ENCODE data around the gene EGFL7. TPM values are rescaled to one million over a fixed set of nuclear protein-coding genes. Genes with fewer than 3 reads are reported as not detected.

Gene EGFL7
- total and polyA plus RNA-seq, 10 of the 15 experiments (the other 5 are each of a cell fraction or from before 2014, with no cell fraction given), result 0.06 to 0.46 (median 0.19) TPM; not detected in 5

DNA sequence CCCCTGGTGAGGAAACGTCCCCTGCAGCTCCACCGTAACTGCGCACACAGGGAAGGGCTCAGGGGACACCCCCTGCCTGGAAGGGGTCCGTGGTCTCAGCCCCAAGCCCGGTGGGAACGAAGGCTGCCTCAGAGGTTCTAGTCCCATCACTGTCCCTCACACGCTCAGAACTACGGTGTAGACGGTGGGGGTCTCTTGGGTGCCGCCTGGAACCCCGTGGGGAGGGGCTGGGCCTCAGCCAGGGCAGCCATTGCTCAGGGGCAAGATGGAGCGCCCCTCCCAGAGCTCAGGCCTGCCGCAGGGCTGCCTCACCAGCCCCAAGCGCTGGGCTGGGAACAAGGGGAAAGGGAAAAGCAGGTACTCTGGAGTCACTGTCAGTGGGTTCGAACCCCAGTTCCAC is 21.6 kb downstream of the EGFL7 start (continued):
- TF ChIP-seq POLR2AphosphoS2 (IDR thresholded peaks at IDR 0.05; ENCODE audit: low read depth, low read length) (no peak), BMI1 (IDR thresholded peaks at IDR 0.05; ENCODE audit: borderline replicate concordance) (no peak), MEF2B (IDR thresholded peaks at IDR 0.05; ENCODE audit: partially characterized antibody, poor library complexity, severe bottlenecking) (no peak), STAT1 (conservative IDR thresholded peaks at IDR 0.05) (no peak), SREBF2 (IDR thresholded peaks at IDR 0.05; ENCODE audit: low read length) (no peak)
- TF ChIP-seq, protein P1, sequence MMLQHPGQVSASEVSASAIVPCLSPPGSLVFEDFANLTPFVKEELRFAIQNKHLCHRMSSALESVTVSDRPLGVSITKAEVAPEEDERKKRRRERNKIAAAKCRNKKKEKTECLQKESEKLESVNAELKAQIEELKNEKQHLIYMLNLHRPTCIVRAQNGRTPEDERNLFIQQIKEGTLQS (IDR thresholded peaks at IDR 0.05; ENCODE audit: borderline replicate concordance, extremely low read depth, low read depth, low read length), result no peak
- TF ChIP-seq, protein P2, sequence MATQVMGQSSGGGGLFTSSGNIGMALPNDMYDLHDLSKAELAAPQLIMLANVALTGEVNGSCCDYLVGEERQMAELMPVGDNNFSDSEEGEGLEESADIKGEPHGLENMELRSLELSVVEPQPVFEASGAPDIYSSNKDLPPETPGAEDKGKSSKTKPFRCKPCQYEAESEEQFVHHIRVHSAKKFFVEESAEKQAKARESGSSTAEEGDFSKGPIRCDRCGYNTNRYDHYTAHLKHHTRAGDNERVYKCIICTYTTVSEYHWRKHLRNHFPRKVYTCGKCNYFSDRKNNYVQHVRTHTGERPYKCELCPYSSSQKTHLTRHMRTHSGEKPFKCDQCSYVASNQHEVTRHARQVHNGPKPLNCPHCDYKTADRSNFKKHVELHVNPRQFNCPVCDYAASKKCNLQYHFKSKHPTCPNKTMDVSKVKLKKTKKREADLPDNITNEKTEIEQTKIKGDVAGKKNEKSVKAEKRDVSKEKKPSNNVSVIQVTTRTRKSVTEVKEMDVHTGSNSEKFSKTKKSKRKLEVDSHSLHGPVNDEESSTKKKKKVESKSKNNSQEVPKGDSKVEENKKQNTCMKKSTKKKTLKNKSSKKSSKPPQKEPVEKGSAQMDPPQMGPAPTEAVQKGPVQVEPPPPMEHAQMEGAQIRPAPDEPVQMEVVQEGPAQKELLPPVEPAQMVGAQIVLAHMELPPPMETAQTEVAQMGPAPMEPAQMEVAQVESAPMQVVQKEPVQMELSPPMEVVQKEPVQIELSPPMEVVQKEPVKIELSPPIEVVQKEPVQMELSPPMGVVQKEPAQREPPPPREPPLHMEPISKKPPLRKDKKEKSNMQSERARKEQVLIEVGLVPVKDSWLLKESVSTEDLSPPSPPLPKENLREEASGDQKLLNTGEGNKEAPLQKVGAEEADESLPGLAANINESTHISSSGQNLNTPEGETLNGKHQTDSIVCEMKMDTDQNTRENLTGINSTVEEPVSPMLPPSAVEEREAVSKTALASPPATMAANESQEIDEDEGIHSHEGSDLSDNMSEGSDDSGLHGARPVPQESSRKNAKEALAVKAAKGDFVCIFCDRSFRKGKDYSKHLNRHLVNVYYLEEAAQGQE (IDR thresholded peaks at IDR 0.05; ENCODE audit: low read depth, low read length), result no peak
- TF ChIP-seq, protein P3, sequence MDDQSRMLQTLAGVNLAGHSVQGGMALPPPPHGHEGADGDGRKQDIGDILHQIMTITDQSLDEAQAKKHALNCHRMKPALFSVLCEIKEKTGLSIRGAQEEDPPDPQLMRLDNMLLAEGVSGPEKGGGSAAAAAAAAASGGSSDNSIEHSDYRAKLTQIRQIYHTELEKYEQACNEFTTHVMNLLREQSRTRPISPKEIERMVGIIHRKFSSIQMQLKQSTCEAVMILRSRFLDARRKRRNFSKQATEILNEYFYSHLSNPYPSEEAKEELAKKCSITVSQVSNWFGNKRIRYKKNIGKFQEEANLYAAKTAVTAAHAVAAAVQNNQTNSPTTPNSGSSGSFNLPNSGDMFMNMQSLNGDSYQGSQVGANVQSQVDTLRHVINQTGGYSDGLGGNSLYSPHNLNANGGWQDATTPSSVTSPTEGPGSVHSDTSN (IDR thresholded peaks at IDR 0.05; ENCODE audit: insufficient replicate concordance, low read depth, low read length), result no peak

Data from GM12878 (cell line).